ENCODE results near the gene KCNAB2.
"Not testable (repeated sequence)": the region's sequence is repeated elsewhere in the genome, so short reads cannot be mapped to it uniquely, and the experiment has no call there.

The KCNAB2 gene

DNA sequence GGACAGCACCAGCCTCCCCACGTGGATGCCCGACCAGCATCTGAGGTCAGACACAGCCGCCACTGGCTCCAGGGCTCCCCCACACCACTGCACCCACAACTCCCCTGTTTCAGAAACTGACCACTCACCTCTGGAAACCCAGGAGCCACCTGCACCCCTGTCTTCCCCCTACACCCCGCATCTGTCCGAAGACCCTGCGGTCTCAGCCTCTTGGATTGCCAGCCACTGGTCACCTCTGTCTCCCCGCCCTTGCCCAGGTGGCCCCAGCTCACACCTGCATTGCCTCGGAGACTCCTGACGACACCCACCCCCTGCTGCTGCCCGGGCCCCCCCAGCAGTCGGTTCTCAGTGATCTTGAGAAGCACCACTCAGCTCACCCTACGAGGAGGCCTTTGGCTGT lies 32.2 kb upstream of the KCNAB2 start:
- Histone ChIP-seq H3K4me3 (ENCODE audit: low read length) (no peak overlapping the region), H3K9me3 (ENCODE audit: control insufficient read depth, low read length) (no peaks in the 10 kb centered on the region), H3K36me3 (ENCODE audit: control insufficient read depth, insufficient read depth, low read length) (no peaks in the 10 kb centered on the region), H3K27me3 (ENCODE audit: control insufficient read depth, insufficient read depth, low read length) (no peaks in the 10 kb centered on the region), H3K4me1 (ENCODE audit: control insufficient read depth, insufficient read depth, low read length) (no peaks in the 10 kb centered on the region), H3K9ac (ENCODE audit: low read length) (no peak overlapping the region)

DNA sequence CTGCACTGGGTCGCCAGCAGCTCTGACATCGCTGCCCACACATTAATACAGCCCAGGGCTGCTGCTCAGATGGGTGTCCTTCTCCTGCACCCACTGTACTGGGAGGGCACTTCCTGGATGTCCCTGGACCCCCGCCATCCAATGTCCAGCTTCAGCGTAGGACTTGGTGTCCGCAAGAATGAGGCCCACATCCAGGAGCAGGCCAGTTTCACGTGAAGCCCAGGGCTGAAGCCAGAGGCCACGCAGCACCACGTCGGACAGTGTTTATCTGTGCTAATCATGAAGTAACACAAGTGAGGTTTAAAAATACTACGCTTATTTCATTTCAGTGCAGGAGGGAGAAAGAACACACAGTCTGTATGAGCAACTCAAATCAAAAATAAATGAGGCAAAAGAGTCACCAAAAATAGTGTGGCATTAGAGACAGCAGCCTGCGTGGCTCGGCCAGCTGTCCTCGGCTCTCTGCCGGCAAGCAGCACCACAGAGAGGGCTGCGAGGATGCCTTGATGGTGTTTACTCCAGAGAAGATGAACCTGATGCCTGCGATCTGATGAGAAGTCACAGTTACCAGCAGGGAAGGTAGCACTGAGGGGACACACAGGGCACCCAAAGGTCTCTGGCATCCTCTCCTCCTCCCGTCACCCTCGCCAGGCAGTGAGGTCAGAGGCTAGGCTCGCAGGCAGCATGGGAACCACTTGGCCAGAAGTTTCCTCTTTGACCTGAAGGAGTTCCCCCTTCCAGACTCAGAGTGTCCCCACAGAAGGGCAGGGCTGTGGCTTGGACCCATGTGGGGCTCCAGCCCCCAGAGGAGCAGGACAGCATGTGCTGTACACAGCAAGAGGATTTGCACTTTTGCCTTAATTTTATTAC lies 31.3 kb upstream of the KCNAB2 start:
- no peaks in the 10 kb centered on the region for H3K9me3 ChIP-seq (ENCODE audit: control insufficient read depth, low read length)
- no peak overlapping the region for H3K4me3 ChIP-seq (ENCODE audit: low read length)
- H3K36me3 ChIP-seq (ENCODE audit: control insufficient read depth, insufficient read depth, low read length): no peaks in the 10 kb centered on the region
- H3K9ac ChIP-seq (ENCODE audit: low read length): no peak overlapping the region
- H3K27me3 ChIP-seq (ENCODE audit: control insufficient read depth, insufficient read depth, low read length): no peaks in the 10 kb centered on the region
- H3K4me1 ChIP-seq (ENCODE audit: control insufficient read depth, insufficient read depth, low read length): no peaks in the 10 kb centered on the region

GRCh38 chr1:6016191-6016865 lies 29.4 kb upstream of the KCNAB2 start:
- Histone ChIP-seq H3K4me3 (ENCODE audit: low read length) (no peak overlapping the region), H3K9me3 (ENCODE audit: control insufficient read depth, low read length) (no peaks in the 10 kb centered on the region), H3K27me3 (ENCODE audit: control insufficient read depth, insufficient read depth, low read length) (no peaks in the 10 kb centered on the region), H3K9ac (ENCODE audit: low read length) (no peak overlapping the region), H3K36me3 (ENCODE audit: control insufficient read depth, insufficient read depth, low read length) (no peaks in the 10 kb centered on the region), H3K4me1 (ENCODE audit: control insufficient read depth, insufficient read depth, low read length) (no peaks in the 10 kb centered on the region)

DNA sequence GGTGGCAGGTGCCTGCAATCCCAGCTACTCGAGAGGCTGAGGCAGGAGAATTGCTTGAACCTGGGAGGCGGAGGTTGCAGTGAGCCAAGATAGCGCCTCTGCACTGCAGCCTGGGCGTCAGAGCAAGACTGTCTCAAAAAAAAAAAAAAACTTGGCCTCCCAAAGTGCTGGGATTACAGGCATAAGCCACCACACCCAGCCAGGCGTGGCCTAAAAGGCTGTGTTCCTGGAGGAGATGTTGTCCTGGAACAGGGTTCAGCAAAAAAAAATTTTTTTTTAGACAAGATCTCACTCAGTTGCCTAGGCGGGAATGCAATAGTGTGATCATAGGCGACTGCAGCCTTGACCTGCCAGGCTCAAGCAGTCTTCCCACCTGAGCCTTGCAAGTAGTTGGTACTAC lies 28.0 kb upstream of the KCNAB2 start:
- H3K4me1 ChIP-seq (ENCODE audit: control insufficient read depth, insufficient read depth, low read length); H3K9ac ChIP-seq (ENCODE audit: low read length); H3K27me3 ChIP-seq (ENCODE audit: control insufficient read depth, insufficient read depth, low read length): not testable (repeated sequence)

DNA sequence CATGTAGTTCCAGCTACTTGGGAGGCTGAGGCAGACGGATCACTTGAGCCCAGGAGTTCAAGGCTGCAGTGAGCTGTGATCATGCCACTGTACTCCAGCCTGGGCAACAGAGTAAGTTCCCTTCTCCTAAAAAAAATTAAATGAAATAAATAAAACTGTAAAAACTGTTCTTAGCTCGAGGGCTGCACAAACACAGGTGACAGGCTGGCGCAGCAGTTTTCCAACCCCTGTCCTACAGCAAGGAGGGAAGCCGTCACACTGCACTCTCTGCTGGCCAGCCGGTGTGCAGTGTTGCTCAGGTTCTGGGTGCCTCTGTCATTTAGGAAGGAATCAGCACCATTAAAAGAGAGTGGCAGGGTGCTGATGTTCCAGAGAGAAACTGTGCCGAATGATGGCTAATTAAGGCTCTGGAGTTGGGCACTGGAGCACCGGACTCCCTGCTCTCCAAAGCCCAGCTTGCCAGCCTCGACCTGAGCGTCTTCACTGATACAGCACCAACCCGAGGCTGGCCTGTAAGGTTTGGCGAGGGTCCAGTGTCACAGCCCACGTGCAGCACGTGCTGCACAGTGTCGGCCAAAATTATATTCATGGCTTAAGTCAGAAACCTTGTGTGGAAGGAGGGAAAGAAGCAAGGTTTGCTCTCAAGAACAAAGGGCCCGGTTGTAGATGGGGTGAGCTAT lies 26.4 kb upstream of the KCNAB2 start:
- H3K4me1 ChIP-seq (ENCODE audit: control insufficient read depth, insufficient read depth, low read length): no peaks in the 10 kb centered on the region
- no peaks in the 10 kb centered on the region for H3K36me3 ChIP-seq (ENCODE audit: control insufficient read depth, insufficient read depth, low read length)
- H3K27me3 ChIP-seq (ENCODE audit: control insufficient read depth, insufficient read depth, low read length): no peaks in the 10 kb centered on the region
- H3K9me3 ChIP-seq (ENCODE audit: control insufficient read depth, low read length): no peaks in the 10 kb centered on the region
- H3K9ac ChIP-seq (ENCODE audit: low read length): no peak overlapping the region
- H3K4me3 ChIP-seq (ENCODE audit: low read length): no peak overlapping the region

More for the DNA sequence above, 28.0 kb upstream of the KCNAB2 start:
- H3K36me3 ChIP-seq (ENCODE audit: control insufficient read depth, insufficient read depth, low read length); H3K9me3 ChIP-seq (ENCODE audit: control insufficient read depth, low read length); H3K4me3 ChIP-seq (ENCODE audit: low read length): not testable (repeated sequence)

GRCh38 chr1:6022193-6022592 lies 23.5 kb upstream of the KCNAB2 start:
- no peak overlapping the region for H3K9ac ChIP-seq (ENCODE audit: low read length)
- H3K27me3 ChIP-seq (ENCODE audit: control insufficient read depth, insufficient read depth, low read length): peaks cover 15% of the 10 kb centered on the region
- H3K9me3 ChIP-seq (ENCODE audit: control insufficient read depth, low read length): no peaks in the 10 kb centered on the region
- H3K4me1 ChIP-seq (ENCODE audit: control insufficient read depth, insufficient read depth, low read length): no peaks in the 10 kb centered on the region
- H3K36me3 ChIP-seq (ENCODE audit: control insufficient read depth, insufficient read depth, low read length): no peaks in the 10 kb centered on the region
- no peak overlapping the region for H3K4me3 ChIP-seq (ENCODE audit: low read length)

DNA sequence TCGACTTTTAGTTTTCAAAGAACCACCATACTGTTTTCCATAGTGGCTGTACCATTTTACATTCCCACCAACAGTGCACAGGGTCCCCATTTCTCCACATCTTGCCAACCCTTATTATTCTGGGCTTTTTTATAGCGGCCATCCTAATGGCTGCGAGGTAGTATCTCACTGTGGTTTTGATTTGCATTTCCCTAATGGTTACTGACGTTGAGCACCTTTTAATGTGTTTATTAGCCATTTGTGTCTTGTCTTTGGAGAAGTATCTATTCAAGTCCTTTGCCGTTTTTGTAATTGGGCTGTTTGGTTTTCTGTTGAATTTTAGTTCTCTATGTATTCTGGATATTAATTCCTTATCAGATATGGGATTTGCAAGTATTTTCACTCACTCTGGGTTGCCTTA lies 22.3 kb upstream of the KCNAB2 start:
- Histone ChIP-seq H3K9ac (ENCODE audit: low read length) (no peak overlapping the region), H3K4me1 (ENCODE audit: control insufficient read depth, insufficient read depth, low read length) (no peaks in the 10 kb centered on the region), H3K27me3 (ENCODE audit: control insufficient read depth, insufficient read depth, low read length) (peaks cover 15% of the 10 kb centered on the region), H3K9me3 (ENCODE audit: control insufficient read depth, low read length) (no peaks in the 10 kb centered on the region), H3K36me3 (ENCODE audit: control insufficient read depth, insufficient read depth, low read length) (no peaks in the 10 kb centered on the region), H3K4me3 (ENCODE audit: low read length) (no peak overlapping the region)

DNA sequence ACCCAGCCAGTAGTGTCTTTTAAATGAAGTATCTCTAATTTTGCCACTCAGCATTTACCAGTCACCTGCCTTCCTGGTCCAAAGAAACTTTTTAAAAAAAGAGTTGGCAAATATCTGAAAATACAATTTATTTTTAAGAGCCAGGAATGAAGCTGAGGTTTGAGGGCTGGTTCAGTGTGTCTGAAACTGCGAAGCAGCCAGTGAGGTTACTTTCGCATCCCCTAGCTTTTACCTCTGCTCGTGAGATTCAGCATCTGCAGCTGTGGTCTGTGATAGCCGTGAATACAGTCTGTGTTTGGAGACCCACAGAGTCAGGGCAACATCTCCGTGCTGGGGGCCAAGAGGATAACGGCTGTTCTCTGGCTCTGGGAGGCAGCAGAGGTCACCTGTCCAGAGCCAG lies 21.3 kb upstream of the KCNAB2 start:
- no peaks in the 10 kb centered on the region for H3K9me3 ChIP-seq (ENCODE audit: control insufficient read depth, low read length)
- H3K27me3 ChIP-seq (ENCODE audit: control insufficient read depth, insufficient read depth, low read length): peaks cover 15% of the 10 kb centered on the region
- H3K4me3 ChIP-seq (ENCODE audit: low read length): no peak overlapping the region
- H3K36me3 ChIP-seq (ENCODE audit: control insufficient read depth, insufficient read depth, low read length): no peaks in the 10 kb centered on the region
- no peaks in the 10 kb centered on the region for H3K4me1 ChIP-seq (ENCODE audit: control insufficient read depth, insufficient read depth, low read length)
- no peak overlapping the region for H3K9ac ChIP-seq (ENCODE audit: low read length)

- Histone ChIP-seq H3K36me3 (ENCODE audit: control insufficient read depth, insufficient read depth, low read length) (no peaks in the 10 kb centered on the region), H3K4me1 (ENCODE audit: control insufficient read depth, insufficient read depth, low read length) (no peaks in the 10 kb centered on the region), H3K9ac (ENCODE audit: low read length) (no peak overlapping the region), H3K4me3 (ENCODE audit: low read length) (no peak overlapping the region), H3K27me3 (ENCODE audit: control insufficient read depth, insufficient read depth, low read length) (peaks cover 15% of the 10 kb centered on the region), H3K9me3 (ENCODE audit: control insufficient read depth, low read length) (no peaks in the 10 kb centered on the region)
Observed at GRCh38 chr1:6025269-6026094, 20.2 kb upstream of the KCNAB2 start.

DNA sequence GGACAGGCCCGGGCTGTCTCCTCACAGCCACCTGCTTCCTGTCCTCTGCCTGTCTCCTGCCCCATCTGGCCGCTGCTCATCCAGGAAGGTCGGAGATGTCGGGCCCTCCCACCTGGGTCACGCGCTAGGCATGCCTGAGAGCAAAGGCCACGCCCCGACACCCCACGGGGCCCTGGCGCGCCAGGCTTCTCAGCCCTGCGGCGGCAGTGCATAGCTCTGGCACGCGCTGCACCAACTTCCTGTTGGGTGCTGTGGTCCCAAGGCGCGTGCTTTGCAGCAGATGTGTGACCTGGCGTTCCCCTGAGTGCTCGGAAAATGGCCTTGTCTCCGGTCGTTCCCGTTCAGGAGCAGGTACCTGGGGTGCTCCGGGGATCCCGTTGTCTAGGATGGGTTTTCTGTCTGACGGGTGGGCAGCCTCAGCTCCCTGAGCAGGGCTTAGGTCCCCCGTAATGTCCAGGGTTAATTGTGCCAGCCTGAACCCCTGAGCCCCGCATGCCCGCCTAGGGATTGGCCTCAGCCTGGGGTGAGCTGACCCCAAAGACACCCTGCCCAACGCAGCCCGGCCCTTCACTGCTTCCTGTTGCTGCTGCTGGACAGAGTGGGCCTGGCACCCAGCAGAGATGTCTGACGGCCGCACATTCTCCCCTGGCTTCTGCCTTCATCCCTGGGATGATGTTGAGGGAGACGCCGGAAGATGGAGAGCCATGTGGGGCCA lies 19.4 kb upstream of the KCNAB2 start:
- Histone ChIP-seq H3K36me3 (ENCODE audit: control insufficient read depth, insufficient read depth, low read length) (no peaks in the 10 kb centered on the region), H3K9me3 (ENCODE audit: control insufficient read depth, low read length) (no peaks in the 10 kb centered on the region), H3K9ac (ENCODE audit: low read length) (no peak overlapping the region), H3K4me3 (ENCODE audit: low read length) (no peak overlapping the region), H3K4me1 (ENCODE audit: control insufficient read depth, insufficient read depth, low read length) (no peaks in the 10 kb centered on the region), H3K27me3 (ENCODE audit: control insufficient read depth, insufficient read depth, low read length) (peaks cover 15% of the 10 kb centered on the region)

- H3K4me1 ChIP-seq (ENCODE audit: control insufficient read depth, insufficient read depth, low read length): no peaks in the 10 kb centered on the region
- H3K9me3 ChIP-seq (ENCODE audit: control insufficient read depth, low read length): no peaks in the 10 kb centered on the region
- H3K36me3 ChIP-seq (ENCODE audit: control insufficient read depth, insufficient read depth, low read length): no peaks in the 10 kb centered on the region
- H3K9ac ChIP-seq (ENCODE audit: low read length): no peak overlapping the region
- no peak overlapping the region for H3K4me3 ChIP-seq (ENCODE audit: low read length)
- peaks cover 15% of the 10 kb centered on the region for H3K27me3 ChIP-seq (ENCODE audit: control insufficient read depth, insufficient read depth, low read length)
Observed at GRCh38 chr1:6027591-6027990, 18.1 kb upstream of the KCNAB2 start.
